Measurements from ENCODE around the gene FAM221B.
A peak's percentile ranks its signal among the peaks of the same experiment; 100 is the strongest.

Gene FAM221B

GRCh38 chr9:35845824-35846771 is 17.6 kb upstream of the FAM221B start:
- no peak for DNase-seq

- DNase-seq: no peak
Observed at GRCh38 chr9:35844628-35845270, 16.2 kb upstream of the FAM221B start.

GRCh38 chr9:35842795-35843194 is 14.3 kb upstream of the FAM221B start:
- no peak for DNase-seq

- DNase-seq: no peak
Observed at GRCh38 chr9:35842020-35842745, 13.7 kb upstream of the FAM221B start.

- no peak for DNase-seq
Observed at GRCh38 chr9:35841645-35841900, 13.0 kb upstream of the FAM221B start.

- no peak for DNase-seq
Observed at GRCh38 chr9:35840881-35841644, 12.5 kb upstream of the FAM221B start.

- DNase-seq: no peak
Observed at GRCh38 chr9:35839926-35840325, 11.4 kb upstream of the FAM221B start.

GRCh38 chr9:35836595-35836994 is 8.1 kb upstream of the FAM221B start:
- DNase-seq: no peak

GRCh38 chr9:35835766-35836165 is 7.2 kb upstream of the FAM221B start:
- DNase-seq: no peak

GRCh38 chr9:35835216-35835632 is 6.7 kb upstream of the FAM221B start:
- no peak for DNase-seq

- DNase-seq: no peak
Observed at GRCh38 chr9:35834260-35835215, 6.0 kb upstream of the FAM221B start.

GRCh38 chr9:35832814-35833213 is 4.3 kb upstream of the FAM221B start:
- DNase-seq: no peak

GRCh38 chr9:35831040-35831439 is 2.5 kb upstream of the FAM221B start:
- DNase-seq: no peak

- DNase-seq: no peak
Observed at GRCh38 chr9:35829764-35830096, 1.2 kb upstream of the FAM221B start.

GRCh38 chr9:35829084-35829763 is 692 bp upstream of the FAM221B start, which contains the start of gene TMEM8B:
Gene TMEM8B, plus strand, starts transcription at chr9:35829228. Its CDS starts 220 bp downstream, at chr9:35829448.
- DNase-seq: peak; percentile 90

GRCh38 chr9:35827486-35827885 is 1.0 kb downstream of the FAM221B start:
- no peak for DNase-seq

GRCh38 chr9:35826071-35826701 is 2.3 kb downstream of the FAM221B start:
- DNase-seq: peak; percentile 73

GRCh38 chr9:35822926-35823325 is 5.6 kb downstream of the FAM221B start:
- no peak for DNase-seq

- no peak for DNase-seq
Observed at GRCh38 chr9:35820076-35820475, 8.5 kb downstream of the FAM221B start.

- no peak for DNase-seq
Observed at GRCh38 chr9:35818341-35818740, 10.2 kb downstream of the FAM221B start.

- no peak for DNase-seq
Observed at GRCh38 chr9:35816708-35817107, 11.8 kb downstream of the FAM221B start.
